CD14-positive monocyte (primary cell): ENCODE data around the gene EFCC1. TPM values are rescaled to one million over a fixed set of nuclear protein-coding genes. Genes with fewer than 3 reads are reported as not detected.

Experiments used
- DNase-seq, 3 donors: peaks; one replicate each; pipeline ENCODE4 v3.0.0-alpha.2; 2011 to 2022
- H2AFZ ChIP-seq: 2 replicates; pipeline ENCODE4 v1.6.0; 2012; ENCODE audit warnings: mild to moderate bottlenecking, low read depth, low read length, inconsistent platforms; ENCODE audit not compliant: insufficient read depth, poor library complexity, severe bottlenecking
- H3K27ac ChIP-seq, 2 donors: 1 replicate in 1 of 2; 2 replicates in 1 of 2; pipeline ENCODE4 v1.5.1; 2012 to 2013; ENCODE audit warnings: low read length in 2 of 2, control low read depth in 1 of 2, inconsistent platforms in 1 of 2, low read depth in 1 of 2, mild to moderate bottlenecking in 1 of 2
- H3K27me3 ChIP-seq, 2 donors: one replicate each; pipeline versions ENCODE4 v1.6.0 to v1.6.1; 2011 to 2013; ENCODE audit warnings: low read length in 2 of 2; ENCODE audit not compliant: control insufficient read depth in 2 of 2, insufficient read depth in 2 of 2
- H3K36me3 ChIP-seq, 2 donors: replicated peaks in 1 of 2; 1 replicate in 1 of 2; 2 replicates in 1 of 2; pipeline versions ENCODE4 v1.5.1 to v1.6.1; 2012 to 2013; ENCODE audit warnings: low read length in 2 of 2, control low read depth in 1 of 2, inconsistent platforms in 1 of 2, mild to moderate bottlenecking in 1 of 2; ENCODE audit not compliant: insufficient read depth in 2 of 2, control insufficient read depth in 1 of 2
- H3K4me1 ChIP-seq, 2 donors: 1 replicate in 1 of 2; 2 replicates in 1 of 2; pipeline versions ENCODE4 v1.5.1 to v1.6.1; 2012 to 2013; ENCODE audit warnings: low read length in 2 of 2, control low read depth in 1 of 2, inconsistent platforms in 1 of 2, mild to moderate bottlenecking in 1 of 2, moderate library complexity in 1 of 2; ENCODE audit not compliant: insufficient read depth in 2 of 2, control insufficient read depth in 1 of 2
- H3K4me2 ChIP-seq: replicated peaks from 2 replicates; pipeline ENCODE3; 2012; ENCODE audit warnings: low read length, moderate library complexity, mild to moderate bottlenecking; ENCODE audit not compliant: poor library complexity, severe bottlenecking; ENCODE audit errors: extremely low read depth
- H3K4me3 ChIP-seq, 3 experiments: fragments of 200-600 bp in 1 of 3; sonication (generic) in 1 of 3; replicated peaks in 1 of 3; 1 replicate in 2 of 3; 2 replicates in 1 of 3; pipeline ENCODE4 v1.5.1; 2011 to 2013; ENCODE audit warnings: low read length in 3 of 3, mild to moderate bottlenecking in 3 of 3, control low read depth in 2 of 3, low read depth in 2 of 3, inconsistent platforms in 1 of 3, moderate library complexity in 1 of 3
- H3K79me2 ChIP-seq: 2 replicates; pipeline ENCODE4 v1.6.0; 2012; ENCODE audit warnings: mild to moderate bottlenecking, control low read depth, inconsistent platforms, low read length, moderate library complexity; ENCODE audit not compliant: insufficient read depth
- H3K9ac ChIP-seq: 2 replicates; pipeline ENCODE4 v1.6.0; 2017; ENCODE audit warnings: low read length, mild to moderate bottlenecking; ENCODE audit not compliant: insufficient read depth, poor library complexity, severe bottlenecking
- H3K9me3 ChIP-seq, 2 donors: replicated peaks in 1 of 2; 1 replicate in 1 of 2; 2 replicates in 1 of 2; pipeline versions ENCODE4 v1.5.1 to v1.6.1; 2012 to 2013; ENCODE audit warnings: low read length in 2 of 2, control low read depth in 1 of 2; ENCODE audit not compliant: control insufficient read depth in 1 of 2, insufficient read depth in 1 of 2
- H4K20me1 ChIP-seq: 2 replicates; pipeline ENCODE4 v1.6.0; 2012; ENCODE audit warnings: mild to moderate bottlenecking, low read length, control low read depth, moderate library complexity; ENCODE audit not compliant: insufficient read depth
- H3K27ac Mint-ChIP-seq, 7 donors: one replicate each; pipeline ENCODE4 v1.8.0; 2020; ENCODE audit warnings: mild to moderate bottlenecking in 7 of 7, mixed read lengths in 7 of 7, moderate library complexity in 6 of 7, inconsistent platforms in 2 of 7
- H3K27me3 Mint-ChIP-seq, 3 donors: one replicate each; pipeline ENCODE4 v1.8.0; 2021 to 2022; ENCODE audit warnings: low read depth in 3 of 3, mild to moderate bottlenecking in 3 of 3, mixed read lengths in 3 of 3, moderate library complexity in 3 of 3, inconsistent platforms in 1 of 3
- H3K36me3 Mint-ChIP-seq, 2 donors: one replicate each; pipeline ENCODE4 v1.8.0; 2020; ENCODE audit warnings: mixed read lengths in 2 of 2, inconsistent platforms in 1 of 2, mild to moderate bottlenecking in 1 of 2
- H3K4me1 Mint-ChIP-seq: one replicate; pipeline ENCODE4 v1.8.0; 2020; ENCODE audit warnings: mild to moderate bottlenecking, mixed read lengths
- H3K4me3 Mint-ChIP-seq, 2 donors: one replicate each; pipeline ENCODE4 v1.8.0; 2020; ENCODE audit warnings: mild to moderate bottlenecking in 2 of 2, mixed read lengths in 2 of 2, moderate library complexity in 1 of 2
- H3K9me3 Mint-ChIP-seq, 7 donors: one replicate each; pipeline ENCODE4 v1.8.0; 2020 to 2022; ENCODE audit warnings: mixed read lengths in 7 of 7, mild to moderate bottlenecking in 6 of 7, moderate library complexity in 6 of 7, inconsistent platforms in 2 of 7
- WGBS: methylation state at CpG from one replicate; pipeline ENCODE4 v1.1.5; 2013; ENCODE audit warnings: missing lambda C conversion rate; ENCODE audit not compliant: insufficient coverage; 5-methylcytosine and 5-hydroxymethylcytosine counted together
- intact Hi-C, 2 donors: fragments of 100-400 bp; cut with micrococcal nuclease; formaldehyde crosslinking; loops; one replicate each; pipeline versions ENCODE4 v1.15.0 to v1.15.1; 2023
- polyA plus RNA-seq, 3 donors: library from polyadenylated mRNA; depleted of rRNA in 1 of 3; unstranded in 2 of 3; stranded (reverse) in 1 of 3; fragments of 300-500 nt in 2 of 3; fragments of >200 nt in 1 of 3; fragmentation: Illumina TruSeq in 2 of 3; gene quantifications; 1 replicate in 2 of 3; 2 replicates in 1 of 3; pipeline ENCODE4 v1.2.3, GENCODE V29; 2012 to 2021
- TF ChIP-seq, protein P1 (sequence below): fragments of 200-600 bp; IDR thresholded peaks from one replicate; pipeline ENCODE4 v1.8.0; 2022; ENCODE audit warnings: antibody characterized with exemption, mild to moderate bottlenecking

The EFCC1 gene
- polyA plus RNA-seq, 3 donors: 0.11 to 0.15 TPM; not detected in 1

DNA sequence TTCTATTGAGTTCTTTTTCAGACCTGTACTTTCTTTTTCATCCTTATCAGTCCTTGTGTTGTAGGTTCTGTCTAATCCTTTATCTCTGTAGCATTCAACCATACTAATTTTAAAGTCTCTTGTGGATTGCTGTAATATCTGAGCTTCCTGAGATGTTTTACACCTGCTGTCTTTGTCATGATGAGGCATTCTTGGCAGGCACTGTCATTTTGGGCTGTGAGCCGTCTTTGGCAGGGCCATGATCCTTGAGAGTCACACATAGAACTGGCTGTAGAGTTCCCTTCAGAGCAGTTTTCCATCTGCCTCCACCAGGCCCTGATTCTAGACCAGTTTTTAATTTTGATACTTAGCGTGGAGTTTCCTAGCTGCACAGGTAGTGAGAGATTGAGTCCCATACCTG lies 6.7 kb downstream of the EFCC1 start:
- Histone ChIP-seq H3K27ac (no peak overlapping the region), H3K36me3 (no peaks in the 10 kb centered on the region), H3K27me3 (peaks cover 13 to 18% of the 10 kb centered on the region in 2 donors), H2AFZ (no peak overlapping the region), H3K4me2 (no peak overlapping the region), H4K20me1 (no peaks in the 10 kb centered on the region), H3K79me2 (no peaks in the 10 kb centered on the region), H3K9ac (no peak overlapping the region), H3K4me3 (no peak overlapping the region), H3K4me1 (peaks cover 6 to 10% of the 10 kb centered on the region in 2 donors), H3K9me3 (peaks cover 3 to 7% of the 10 kb centered on the region in 2 donors)
- H3K9me3 Mint-ChIP-seq: peaks cover 0 to 6% (median 2%) of the 10 kb centered on the region in 7 donors
- intact Hi-C loops: no loop called here
- H3K36me3 Mint-ChIP-seq: no peaks in the 10 kb centered on the region
- H3K4me3 Mint-ChIP-seq: no peak overlapping the region
- no peak overlapping the region for H3K27ac Mint-ChIP-seq
- no peak for DNase-seq
- H3K27me3 Mint-ChIP-seq: peaks cover 18 to 23% (median 22%) of the 10 kb centered on the region in 3 donors
- TF ChIP-seq, protein P1, sequence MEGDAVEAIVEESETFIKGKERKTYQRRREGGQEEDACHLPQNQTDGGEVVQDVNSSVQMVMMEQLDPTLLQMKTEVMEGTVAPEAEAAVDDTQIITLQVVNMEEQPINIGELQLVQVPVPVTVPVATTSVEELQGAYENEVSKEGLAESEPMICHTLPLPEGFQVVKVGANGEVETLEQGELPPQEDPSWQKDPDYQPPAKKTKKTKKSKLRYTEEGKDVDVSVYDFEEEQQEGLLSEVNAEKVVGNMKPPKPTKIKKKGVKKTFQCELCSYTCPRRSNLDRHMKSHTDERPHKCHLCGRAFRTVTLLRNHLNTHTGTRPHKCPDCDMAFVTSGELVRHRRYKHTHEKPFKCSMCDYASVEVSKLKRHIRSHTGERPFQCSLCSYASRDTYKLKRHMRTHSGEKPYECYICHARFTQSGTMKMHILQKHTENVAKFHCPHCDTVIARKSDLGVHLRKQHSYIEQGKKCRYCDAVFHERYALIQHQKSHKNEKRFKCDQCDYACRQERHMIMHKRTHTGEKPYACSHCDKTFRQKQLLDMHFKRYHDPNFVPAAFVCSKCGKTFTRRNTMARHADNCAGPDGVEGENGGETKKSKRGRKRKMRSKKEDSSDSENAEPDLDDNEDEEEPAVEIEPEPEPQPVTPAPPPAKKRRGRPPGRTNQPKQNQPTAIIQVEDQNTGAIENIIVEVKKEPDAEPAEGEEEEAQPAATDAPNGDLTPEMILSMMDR: no peak
- peaks cover 10% of the 10 kb centered on the region for H3K4me1 Mint-ChIP-seq
- WGBS: 82% methylated on average over 1 of the region's 2 CpGs

- Mint-ChIP-seq H3K4me1 (peaks cover 3% of the 10 kb centered on the region), H3K27ac (no peak overlapping the region), H3K9me3 (peaks cover 0 to 2% (median 0%) of the 10 kb centered on the region in 7 donors), H3K4me3 (no peak overlapping the region), H3K36me3 (no peaks in the 10 kb centered on the region), H3K27me3 (peaks cover 6 to 12% (median 9%) of the 10 kb centered on the region in 3 donors)
- Histone ChIP-seq H3K36me3 (no peaks in the 10 kb centered on the region), H3K4me3 (no peak overlapping the region), H3K79me2 (no peaks in the 10 kb centered on the region), H3K4me1 (no peaks in the 10 kb centered on the region), H3K27me3 (peaks cover 3 to 6% of the 10 kb centered on the region in 2 donors), H4K20me1 (no peaks in the 10 kb centered on the region), H3K9me3 (peaks cover 0 to 3% of the 10 kb centered on the region in 2 donors), H3K4me2 (no peak overlapping the region), H3K9ac (no peak overlapping the region), H3K27ac (no peak overlapping the region), H2AFZ (no peak overlapping the region)
- 100% methylated on average over 2 of the region's 2 CpGs for WGBS
- no peak for DNase-seq
- TF ChIP-seq, protein P1: no peak
- intact Hi-C loops: no loop called here
These were observed 8.2 kb downstream of the EFCC1 start for GRCh38 chr3:129009266-129009665.
